GM03348 (cell line): ENCODE data around the gene SCNN1G.
"Not testable (repeated sequence)": the region's sequence is repeated elsewhere in the genome, so short reads cannot be mapped to it uniquely, and the experiment has no call there.

Source experiments
- DNase-seq: peaks from one replicate; pipeline ENCODE4 v3.0.0; 2012; ENCODE audit warnings: low spot score

The SCNN1G gene

GRCh38 chr16:23182679-23183542 is at the start of gene SCNN1G:
SCNN1G (plus strand) TSS chr16:23182745; CDS start chr16:23186272, 3,527 bp downstream.
- peak; percentile 24 for DNase-seq

DNA sequence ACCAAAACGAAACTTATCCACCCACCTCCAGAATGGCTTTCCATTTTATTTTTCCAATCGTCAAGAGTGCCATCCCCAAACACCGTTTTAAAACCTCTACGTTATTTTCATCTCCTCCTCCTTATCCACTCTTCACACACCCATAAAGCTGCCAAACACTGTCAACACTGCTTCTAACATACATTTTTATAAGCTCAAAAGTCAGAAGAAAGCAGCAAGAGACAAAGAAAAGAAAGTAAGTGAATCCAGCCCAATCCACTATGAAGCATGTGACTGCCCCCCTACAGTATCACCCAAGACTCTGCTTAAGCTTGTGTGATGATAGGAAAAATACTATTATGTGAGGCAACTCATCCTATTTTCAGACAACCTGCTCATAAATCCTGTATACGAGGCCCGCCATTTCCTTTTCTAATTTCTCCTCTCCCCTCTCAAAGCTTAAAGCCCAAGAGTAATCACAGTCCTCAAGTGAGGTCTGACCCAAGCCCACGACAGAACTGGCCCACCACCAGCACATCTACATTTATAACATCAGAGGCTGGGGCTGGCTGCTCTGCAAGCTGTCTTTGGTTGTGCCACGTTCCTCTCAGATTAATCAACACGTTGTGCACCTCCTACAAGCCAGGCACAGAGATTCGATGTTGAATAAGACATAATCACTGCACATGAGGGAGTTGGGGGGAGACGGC is 49.6 kb upstream of the SCNN1G start:
- DNase-seq: peak; percentile 46

DNA sequence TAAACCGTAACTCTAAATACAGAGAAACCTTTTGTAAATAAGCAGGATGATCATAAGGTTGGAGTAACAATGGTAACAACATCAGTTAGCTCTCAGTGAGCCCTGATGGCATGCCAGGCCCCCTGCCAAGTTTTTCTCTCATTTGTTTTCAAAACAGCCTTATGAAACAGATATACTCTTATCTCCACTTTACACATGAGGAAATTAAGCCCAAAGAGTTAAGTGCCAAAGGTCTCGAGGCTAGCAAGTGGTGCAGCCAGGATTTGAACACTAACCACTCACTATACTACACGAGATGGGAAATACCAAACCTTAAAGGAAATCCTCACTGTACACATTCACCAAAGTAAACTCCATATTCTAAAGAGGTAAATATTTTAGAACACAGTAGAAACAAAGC is 48.3 kb upstream of the SCNN1G start:
- no peak for DNase-seq

DNA sequence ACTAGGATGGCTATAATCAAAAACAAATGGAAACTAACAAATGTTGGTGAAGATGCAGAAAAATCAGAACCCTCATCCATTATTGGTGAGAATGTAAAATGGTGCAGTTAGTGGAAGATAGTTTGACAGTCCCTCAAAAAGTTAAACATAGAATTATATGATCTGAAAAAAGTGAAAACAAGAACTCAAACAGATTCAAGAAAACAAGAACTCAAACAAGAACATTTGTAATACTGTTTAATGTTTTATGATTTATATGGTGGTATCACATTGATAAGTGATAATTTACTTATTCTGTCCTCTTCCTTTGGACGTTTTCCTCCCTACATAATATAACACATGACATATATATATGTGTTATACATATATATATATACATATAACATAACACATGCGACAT is 45.3 kb upstream of the SCNN1G start:
- DNase-seq: no peak

GRCh38 chr16:23137818-23138217 is 44.7 kb upstream of the SCNN1G start:
- DNase-seq: no peak

- DNase-seq: no peak
Observed at GRCh38 chr16:23140107-23140506, 42.4 kb upstream of the SCNN1G start.

DNA sequence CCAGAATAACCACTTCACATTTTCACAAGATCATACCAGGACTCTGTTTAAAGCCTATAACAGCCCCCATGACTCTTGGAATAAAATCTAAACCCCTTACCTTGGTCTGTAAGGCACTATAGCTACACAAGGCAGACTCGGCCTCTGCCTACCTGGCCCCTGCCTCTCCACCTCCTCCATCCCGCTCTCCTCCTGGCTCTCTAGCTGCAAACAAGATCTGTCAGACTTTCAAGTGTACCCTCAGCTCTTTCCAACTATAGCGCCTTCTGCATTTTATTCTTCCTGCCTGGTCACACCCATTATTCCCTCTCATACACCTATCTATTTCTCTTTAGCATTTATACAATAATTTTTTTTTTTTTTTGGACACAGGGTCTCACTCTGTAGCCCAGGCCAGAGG is 41.5 kb upstream of the SCNN1G start:
- no peak for DNase-seq

DNA sequence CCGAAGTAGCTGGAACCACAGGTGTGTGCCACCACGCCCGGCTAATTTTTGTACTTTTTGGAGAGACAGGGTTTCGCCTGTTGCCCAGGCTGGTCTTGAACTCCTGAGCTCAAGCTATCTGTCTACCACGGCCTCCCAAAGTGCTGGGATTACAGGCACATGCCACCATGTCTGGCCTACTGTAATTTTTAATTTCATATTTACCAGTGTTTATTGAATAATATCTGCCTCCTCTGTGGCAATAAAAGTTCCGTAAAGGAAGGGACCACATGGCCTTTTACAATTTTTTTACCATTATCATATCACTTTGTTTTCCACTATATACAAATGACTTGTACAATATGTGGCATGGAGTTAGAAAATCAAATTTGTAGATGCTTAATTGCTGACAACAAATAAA is 41.0 kb upstream of the SCNN1G start:
- DNase-seq: no peak

DNA sequence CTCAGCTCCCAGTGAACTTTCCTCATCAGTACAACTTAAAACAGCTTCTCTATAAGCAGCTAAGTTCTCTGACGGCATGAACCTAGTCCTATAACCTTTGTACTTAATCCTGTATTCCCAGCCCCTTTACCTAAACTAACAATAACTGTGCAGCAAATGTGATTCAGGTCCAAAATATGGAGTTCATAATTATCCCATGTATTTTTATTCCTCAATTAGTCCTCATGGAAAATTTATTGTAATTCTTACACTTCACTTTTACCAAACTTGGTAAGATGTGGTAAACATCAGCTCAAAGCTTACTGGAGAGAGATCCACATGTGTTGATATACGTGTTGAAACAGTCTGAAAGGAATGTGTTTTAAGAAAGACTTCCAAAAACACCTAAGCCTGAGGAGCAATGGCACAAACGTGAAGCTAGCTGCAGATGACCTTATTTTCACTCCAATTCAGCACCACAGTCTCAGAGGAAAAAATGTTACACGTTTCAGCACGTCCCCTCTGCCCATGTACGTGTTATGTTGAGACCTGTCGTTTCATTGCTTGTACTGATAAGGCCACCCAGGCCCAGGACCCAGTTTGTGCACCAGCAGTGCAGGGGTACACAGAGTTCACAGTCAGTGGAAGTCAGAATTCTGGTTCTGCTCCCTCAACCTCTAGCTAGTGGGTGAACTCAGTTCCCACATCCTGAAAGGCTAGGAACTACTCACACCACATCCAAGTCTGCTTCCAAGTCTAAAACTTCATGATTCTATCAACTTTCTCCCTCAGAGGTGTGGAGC is 40.4 kb upstream of the SCNN1G start:
- no peak for DNase-seq

GRCh38 chr16:23143391-23143790 is 39.2 kb upstream of the SCNN1G start:
- no peak for DNase-seq

DNA sequence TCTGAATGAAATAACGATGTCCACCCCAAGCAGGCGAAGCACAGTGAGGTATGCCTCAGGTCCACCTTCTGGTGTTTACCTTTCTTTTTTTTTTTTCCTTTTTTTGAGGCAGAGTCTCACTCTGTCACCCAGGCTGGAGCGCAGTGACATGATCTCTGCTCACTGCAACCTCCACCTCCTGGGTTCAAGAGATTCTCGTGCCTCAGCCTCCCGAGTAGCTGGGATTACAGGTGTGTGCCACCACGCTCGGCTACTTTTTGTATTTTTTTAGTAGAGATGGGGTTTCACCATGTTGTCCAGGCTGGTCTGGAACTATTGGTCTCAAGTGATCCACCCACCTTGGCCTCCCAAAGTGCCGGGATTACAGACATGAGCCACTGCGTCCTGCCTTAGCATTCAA is 38.2 kb upstream of the SCNN1G start:
- DNase-seq: not testable (repeated sequence)

DNA sequence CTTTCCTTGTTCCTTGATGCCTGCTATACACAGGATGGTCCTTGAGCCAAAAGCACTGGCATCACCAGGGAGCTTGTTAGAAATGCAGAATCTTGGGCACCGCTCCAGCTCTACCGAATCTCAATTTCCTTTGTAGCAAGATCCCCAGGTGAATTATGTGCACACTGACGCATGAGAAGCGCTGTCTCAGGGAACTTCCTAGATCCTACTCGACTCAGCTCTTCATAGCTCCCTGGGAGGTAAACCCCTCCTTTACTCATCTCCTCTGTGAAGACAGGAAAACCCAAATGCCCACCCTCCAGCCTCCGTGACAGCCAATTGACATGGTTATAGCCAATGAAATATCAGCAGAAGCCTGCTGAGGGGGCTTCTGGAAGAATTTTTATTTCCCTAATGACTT is 37.4 kb upstream of the SCNN1G start:
- no peak for DNase-seq

- peak; percentile 41 for DNase-seq
Observed at GRCh38 chr16:23145608-23146007, 36.9 kb upstream of the SCNN1G start.

DNA sequence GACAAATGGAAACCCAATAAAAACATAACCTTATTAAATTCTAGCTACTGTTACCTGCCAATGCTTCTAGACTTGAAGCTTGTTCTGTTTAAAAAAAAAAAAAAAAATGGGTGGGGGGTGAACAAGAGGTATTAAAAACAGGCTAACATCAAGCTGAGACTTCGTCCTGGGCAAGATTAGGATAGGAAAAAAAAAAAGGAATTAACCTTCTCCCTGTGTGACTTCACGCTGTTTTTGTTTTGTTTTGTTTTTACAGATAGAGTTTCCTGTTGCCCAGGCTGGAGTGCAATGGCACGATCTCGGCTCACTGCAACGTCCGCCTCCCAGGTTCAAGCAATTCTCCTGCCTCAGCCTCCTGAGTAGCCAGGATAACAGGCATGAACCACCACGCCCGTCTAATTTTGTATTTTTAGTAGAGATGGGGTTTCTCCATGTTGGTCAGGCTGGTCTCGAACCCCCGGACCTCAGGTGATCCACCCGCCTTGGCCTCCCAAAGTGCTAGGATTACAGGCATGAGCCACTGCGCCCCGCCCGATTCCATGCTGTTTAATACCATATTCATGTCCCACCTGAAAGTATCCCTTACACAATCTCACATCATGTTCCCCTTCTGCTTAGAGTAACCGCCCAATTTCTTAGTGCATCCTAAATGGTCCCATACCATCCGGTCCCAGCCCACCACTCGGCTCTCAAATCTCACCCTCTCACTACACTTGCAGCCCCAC is 35.5 kb upstream of the SCNN1G start:
- DNase-seq: no peak

DNA sequence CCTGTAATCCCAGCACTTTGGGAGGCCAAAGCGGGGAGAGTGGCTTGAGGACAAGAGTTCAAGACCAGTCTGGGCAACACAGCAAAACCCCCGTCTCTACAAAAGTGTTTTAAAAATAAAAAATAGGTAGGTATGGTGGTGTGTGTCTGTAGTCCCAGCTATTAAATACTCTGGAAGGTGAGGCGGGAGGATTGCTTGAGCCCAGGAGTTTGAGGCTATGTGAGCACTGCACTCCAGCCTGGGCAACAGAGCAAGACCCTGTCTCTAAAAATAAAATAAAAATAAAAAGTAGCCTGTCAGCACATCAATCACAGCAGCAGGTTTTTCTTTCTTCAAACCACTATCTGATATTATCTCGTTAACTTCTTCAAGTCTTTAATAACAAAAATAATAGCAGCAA is 34.9 kb upstream of the SCNN1G start:
- no peak for DNase-seq

GRCh38 chr16:23148166-23148512 is 34.4 kb upstream of the SCNN1G start:
- DNase-seq: no peak

DNA sequence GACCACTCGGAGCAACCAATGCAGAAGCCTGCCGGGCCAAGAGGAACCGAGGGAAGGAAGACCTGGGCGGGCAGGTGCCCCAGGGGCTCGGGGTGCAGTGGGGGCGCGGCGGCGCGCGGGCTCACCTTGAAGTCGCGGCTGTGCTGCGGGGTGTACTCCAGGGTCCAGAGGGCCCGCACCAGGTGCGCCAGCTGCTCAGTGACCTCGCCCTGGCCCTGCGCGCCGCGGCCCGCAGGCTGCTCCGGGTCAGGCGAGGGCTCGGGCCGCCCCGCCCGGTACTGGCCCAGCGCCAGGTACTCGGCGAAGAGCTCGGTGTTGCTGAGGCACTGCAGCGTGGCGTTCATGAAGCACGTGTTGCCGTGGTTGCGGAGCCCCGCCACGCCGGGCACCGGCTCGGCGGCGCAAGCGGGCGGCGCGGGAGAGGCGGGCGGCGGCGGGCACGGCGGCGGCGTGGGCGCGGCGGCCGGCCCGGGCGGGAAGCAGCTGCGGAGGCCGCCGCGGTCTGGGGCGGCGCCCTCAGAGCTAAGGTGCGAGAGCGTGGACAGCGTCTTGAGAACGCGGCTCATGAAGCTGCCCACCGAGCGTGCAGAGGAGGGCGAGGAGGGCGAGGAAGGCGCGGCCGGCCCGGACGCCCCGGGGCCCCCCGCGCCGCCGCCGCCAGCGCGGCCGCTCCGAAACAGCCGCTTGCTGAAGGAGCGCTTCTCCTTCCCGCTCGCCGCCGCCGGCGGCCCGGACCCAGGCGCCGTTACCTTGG is 33.9 kb upstream of the SCNN1G start:
- peak; percentile 76 for DNase-seq

DNA sequence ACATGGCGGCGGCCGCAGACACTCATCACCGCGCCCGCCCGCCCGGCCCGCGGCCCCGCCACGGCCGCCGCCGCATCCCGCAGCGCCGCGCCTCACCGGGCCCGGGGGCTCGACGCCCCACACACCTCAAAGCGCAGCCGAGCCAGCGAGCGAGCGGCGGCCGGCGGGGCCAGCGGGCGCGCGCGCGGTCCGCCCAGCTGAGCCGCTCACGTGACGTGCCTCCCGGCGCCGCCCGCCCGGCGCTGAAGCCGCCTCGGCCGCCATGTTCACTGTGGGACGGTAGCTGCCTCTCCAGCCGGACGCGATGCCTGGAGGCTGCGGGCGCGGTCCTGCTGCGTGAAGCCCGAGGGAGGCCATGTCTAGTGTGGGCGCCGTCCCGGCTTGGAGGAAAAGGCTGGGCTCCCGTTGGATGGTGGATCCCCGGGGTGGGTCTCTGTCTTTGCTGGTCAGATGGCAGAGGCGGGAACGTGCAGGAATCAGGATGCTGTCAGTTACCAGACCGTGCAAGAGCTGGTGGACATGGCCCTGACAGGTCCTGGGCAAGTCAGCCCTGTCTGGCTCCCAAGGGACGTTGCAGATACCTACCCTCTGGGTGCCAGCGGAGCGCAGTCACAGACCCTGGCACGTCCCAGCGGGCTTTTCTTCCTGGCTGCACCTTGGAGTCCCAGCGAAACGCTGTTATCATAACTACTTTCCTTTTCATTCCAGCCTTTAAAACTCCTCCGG is 33.1 kb upstream of the SCNN1G start, which contains the start of gene USP31:
TSS of gene USP31 (minus strand) at position 186 of the 726 bp plus-strand sequence. CDS start at position 4, 182 bp downstream.
- peak; percentile 97 for DNase-seq

DNA sequence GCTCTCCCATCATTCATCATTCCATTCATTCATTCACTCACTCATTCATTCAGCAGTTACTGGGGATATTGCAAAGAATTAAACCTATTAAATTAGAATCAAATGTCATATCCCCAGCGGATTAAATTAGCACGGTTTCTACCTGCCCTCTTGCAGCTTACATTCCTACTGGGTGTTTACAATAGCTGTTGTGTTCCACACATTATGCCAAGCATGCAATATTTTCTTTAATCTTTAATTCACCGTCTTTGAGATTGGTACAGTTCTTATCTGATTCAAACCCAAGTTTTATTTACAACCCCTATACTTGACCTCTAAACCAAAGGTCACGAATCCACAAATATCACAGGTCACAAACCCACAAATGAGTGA is 32.6 kb upstream of the SCNN1G start:
- no peak for DNase-seq

DNA sequence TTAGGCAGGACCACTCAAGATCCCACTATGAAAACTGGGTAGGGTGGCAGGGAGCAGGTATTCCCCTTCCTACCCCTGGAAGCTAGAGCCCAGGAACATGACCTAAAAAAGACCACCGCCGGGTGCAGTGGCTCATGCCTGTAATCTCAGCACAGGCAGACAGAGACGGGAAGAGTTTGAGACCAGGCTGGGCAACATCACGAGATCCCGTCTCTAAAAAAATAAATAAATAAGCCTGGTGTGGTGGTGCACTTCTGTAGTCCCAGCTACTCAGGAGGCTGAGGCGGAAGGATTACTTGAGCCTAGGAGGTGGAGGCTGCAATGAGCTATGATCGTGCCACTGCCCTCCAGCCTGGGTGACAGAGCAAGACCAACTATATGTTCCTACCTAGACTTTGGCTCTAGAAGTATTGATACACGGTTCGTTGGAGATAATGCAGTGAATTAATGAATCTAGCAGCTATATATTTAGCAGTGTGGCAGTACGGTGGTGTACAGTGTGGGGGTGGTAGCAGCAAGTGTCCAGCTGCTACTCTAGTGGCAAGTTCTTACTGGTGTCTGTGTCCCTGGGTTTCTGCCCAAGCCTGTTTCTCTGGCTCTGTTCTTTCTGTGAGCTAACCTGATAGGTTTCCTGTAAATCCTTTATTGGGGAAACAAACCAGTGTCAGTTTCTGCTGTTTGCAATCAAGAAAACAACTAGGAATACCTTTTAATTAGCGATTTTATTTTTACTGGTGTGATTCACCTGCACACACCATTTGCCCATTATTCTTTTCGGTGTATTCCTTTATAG is 30.0 kb upstream of the SCNN1G start:
- DNase-seq: no peak
